IPS-15b (cell line): ENCODE results near the gene WIF1.

Experiments used
- H3K27me3 ChIP-seq: one replicate; pipeline ENCODE4 v1.6.1; 2013; ENCODE audit warnings: low read length; ENCODE audit not compliant: control insufficient read depth, insufficient read depth
- H3K36me3 ChIP-seq: one replicate; pipeline ENCODE4 v1.6.1; 2013; ENCODE audit warnings: low read length; ENCODE audit not compliant: control insufficient read depth, insufficient read depth
- H3K4me1 ChIP-seq: one replicate; pipeline ENCODE4 v1.6.1; 2013; ENCODE audit warnings: mild to moderate bottlenecking, low read length; ENCODE audit not compliant: control insufficient read depth, insufficient read depth
- H3K4me3 ChIP-seq: one replicate; pipeline ENCODE4 v1.5.1; 2013; ENCODE audit warnings: low read depth, low read length
- H3K9ac ChIP-seq: one replicate; pipeline ENCODE4 v1.6.1; 2013; ENCODE audit warnings: low read depth, mild to moderate bottlenecking, low read length
- H3K9me3 ChIP-seq: one replicate; pipeline ENCODE4 v1.6.1; 2013; ENCODE audit warnings: mild to moderate bottlenecking, low read length; ENCODE audit not compliant: control insufficient read depth, insufficient read depth

The WIF1 gene

DNA sequence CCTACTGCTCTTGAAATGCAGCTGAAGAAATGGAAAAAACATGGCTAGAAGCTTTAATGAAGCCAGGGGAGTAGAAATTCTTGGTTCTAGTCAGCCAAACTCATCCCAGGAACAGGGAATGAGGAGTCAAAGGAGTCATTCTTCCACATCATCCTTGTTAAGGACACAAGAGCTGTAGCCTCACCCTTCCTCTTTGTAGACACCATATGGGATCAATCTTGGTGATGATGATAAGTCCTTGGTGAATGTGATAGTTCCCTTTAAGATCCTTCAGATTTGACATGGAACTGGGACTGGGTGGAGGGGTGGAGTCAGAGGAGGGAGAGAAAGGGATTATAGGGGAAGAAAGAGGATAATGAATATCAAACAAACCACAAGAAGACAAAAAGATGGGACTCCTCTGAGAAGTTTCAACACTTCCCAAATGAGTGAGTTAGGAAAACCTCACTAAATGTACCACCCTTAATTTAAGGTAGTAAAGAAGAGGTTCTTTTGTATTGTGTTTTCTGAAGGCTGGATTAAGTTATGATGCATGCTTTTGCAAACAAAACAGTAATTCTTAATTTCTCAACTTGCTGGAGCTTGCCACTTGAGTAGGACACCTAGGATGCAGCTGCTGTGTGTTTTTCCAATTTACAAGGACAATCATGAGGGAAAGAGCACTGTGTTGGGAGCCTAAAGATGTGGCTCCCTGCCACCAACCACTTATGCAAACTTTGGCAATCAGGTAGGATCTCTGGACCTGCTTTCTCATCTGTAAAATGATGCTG lies 104.0 kb downstream of the WIF1 start:
- H3K36me3 ChIP-seq = no peaks in the 10 kb centered on the region
- H3K4me3 ChIP-seq = no peak overlapping the region
- no peaks in the 10 kb centered on the region for H3K27me3 ChIP-seq
- H3K9me3 ChIP-seq = no peaks in the 10 kb centered on the region
- H3K4me1 ChIP-seq = no peaks in the 10 kb centered on the region
- no peak overlapping the region for H3K9ac ChIP-seq

DNA sequence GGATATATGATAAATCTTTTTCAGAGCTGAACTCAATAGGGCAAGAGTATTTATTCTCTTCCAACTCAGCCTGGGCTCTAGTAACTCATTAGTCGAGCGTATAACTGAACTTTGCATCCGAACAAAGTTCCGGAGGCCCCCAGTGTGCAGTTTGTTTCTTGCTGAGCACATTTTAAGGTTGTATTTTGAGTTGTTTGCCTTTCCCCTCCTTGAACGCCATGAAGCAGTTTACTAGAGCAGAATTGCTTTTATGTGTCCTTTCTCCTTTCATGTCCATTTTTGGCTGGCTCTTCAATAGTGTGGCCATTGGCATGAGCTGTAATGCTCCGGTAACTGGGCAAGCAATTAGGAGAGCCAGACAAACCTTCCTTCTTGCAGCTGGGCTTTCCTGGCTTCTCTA lies 105.3 kb downstream of the WIF1 start:
- Histone ChIP-seq H3K27me3 (no peaks in the 10 kb centered on the region), H3K36me3 (no peaks in the 10 kb centered on the region), H3K9me3 (no peaks in the 10 kb centered on the region), H3K9ac (no peak overlapping the region), H3K4me1 (no peaks in the 10 kb centered on the region), H3K4me3 (no peak overlapping the region)

DNA sequence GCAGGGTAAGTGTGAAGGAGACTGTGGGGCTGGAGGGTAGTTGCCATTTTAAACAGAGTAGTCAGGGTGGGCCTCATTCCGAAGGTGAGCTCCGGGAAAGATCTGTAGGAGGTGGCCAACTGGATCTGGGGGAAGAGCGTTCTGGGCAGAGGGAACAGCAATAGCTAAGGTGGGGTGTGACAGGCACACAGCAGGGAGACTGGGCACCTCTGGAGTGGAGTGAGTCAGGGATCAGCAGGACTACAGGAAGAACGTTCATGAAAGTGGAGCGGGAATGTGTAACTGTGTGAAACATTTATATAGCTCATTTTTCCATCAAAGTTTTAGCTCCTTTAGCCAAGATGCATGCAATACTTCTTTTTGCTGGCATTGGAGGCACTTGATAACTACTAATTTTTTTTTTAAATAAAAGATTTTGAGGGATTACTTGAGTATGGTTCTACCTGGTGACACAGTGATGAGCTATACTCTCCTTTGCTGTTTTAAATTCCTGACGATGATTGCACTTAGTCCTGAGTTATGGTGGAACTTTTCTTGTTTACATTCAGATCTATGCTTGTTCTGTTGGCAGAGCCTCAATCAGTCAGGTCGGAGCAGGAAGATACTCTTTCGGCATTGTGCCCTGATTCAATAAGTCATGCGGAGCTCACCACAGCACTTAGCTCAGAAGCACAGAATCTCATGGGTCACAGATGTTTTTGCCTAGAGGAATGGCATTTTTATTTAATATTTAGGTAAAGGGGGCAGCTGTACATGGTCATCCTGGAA lies 106.4 kb downstream of the WIF1 start:
- Histone ChIP-seq H3K9me3 (no peaks in the 10 kb centered on the region), H3K36me3 (no peaks in the 10 kb centered on the region), H3K27me3 (no peaks in the 10 kb centered on the region), H3K4me1 (no peaks in the 10 kb centered on the region), H3K9ac (no peak overlapping the region), H3K4me3 (no peak overlapping the region)

DNA sequence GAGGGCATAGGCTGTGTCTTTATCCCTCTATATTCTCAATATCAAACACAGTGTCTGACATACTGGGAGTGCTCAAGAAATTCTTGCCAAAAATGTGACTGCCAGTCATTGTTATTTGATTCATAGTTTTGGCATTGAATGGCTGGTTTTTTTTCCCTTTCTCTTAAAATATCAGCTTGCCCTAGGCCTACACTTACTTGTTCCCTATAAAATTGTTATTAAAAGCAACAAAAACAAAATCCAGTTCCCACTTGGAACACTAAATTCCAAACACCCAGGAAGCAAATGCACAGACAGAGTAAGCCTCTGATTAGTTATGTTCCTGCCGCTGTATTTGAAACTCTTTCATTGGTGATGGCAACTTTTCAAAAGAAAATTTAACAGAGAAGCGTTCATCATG lies 110.7 kb downstream of the WIF1 start:
- Histone ChIP-seq H3K36me3 (no peaks in the 10 kb centered on the region), H3K9me3 (no peaks in the 10 kb centered on the region), H3K4me1 (no peaks in the 10 kb centered on the region), H3K4me3 (no peak overlapping the region), H3K27me3 (no peaks in the 10 kb centered on the region), H3K9ac (no peak overlapping the region)

DNA sequence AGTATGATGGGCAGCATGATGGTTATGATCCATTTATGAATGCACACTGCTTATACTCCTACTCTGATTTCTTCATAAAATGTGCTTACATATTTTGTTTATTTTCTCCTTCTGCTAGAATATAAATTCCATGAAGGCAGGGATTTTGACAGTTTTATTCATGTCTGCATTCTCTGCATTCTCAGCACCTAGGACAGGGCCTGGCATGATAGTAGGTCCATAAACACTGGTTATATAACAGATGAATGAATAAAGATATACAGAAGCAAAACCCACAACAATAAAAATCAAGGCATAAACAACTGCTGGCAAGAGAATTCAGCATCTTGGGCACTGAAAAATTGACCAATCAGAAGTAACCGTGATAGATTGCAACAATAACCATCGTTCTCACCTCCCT lies 115.4 kb downstream of the WIF1 start:
- peaks cover 4% of the 10 kb centered on the region for H3K4me1 ChIP-seq
- H3K9me3 ChIP-seq = no peaks in the 10 kb centered on the region
- peaks cover 4% of the 10 kb centered on the region for H3K27me3 ChIP-seq
- no peak overlapping the region for H3K4me3 ChIP-seq
- no peaks in the 10 kb centered on the region for H3K36me3 ChIP-seq
- no peak overlapping the region for H3K9ac ChIP-seq

DNA sequence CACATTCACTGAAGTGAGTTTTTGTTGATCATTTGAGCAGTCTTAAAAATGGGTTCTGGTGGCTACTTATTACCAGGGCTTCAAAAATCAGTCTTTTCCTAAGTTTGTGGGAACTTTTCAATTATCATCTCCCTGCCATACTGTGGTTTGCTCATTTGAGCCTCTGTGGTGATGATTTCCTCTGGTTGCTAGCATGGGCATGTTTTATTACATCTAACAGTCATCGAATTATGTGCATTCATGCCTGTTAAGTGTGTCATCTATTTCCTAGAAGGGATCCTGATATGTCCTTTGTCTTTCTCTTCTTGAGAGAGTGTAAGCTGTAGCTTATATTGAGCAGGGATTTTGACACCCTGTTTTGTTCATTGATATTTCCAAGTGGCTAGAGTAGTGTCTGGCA lies 116.8 kb downstream of the WIF1 start:
- no peaks in the 10 kb centered on the region for H3K9me3 ChIP-seq
- H3K4me1 ChIP-seq = peaks cover 8% of the 10 kb centered on the region
- H3K27me3 ChIP-seq = peaks cover 9% of the 10 kb centered on the region
- H3K9ac ChIP-seq = no peak overlapping the region
- H3K4me3 ChIP-seq = no peak overlapping the region
- no peaks in the 10 kb centered on the region for H3K36me3 ChIP-seq
